Measurements from ENCODE around the gene SCARB2.

DNA sequence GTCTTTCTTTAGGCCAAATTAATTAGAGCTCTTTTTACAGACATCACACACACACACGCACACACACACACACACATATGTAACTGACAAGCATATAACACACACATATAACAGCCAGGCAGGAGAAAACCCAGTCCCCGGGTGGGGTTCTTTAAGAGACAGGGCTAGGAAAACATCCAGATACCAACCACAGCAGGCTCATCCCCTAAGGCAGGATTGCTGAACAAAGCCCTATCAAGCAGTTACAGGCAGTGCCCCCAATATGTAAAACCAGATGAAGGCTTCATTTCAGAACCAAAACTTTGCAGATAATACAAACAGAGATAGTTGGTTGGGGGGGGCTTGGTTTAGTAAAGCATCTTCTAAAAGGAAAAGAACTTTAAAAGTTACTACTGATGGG is 19.9 kb upstream of the SCARB2 start:
- TF ChIP-seq, protein P1, sequence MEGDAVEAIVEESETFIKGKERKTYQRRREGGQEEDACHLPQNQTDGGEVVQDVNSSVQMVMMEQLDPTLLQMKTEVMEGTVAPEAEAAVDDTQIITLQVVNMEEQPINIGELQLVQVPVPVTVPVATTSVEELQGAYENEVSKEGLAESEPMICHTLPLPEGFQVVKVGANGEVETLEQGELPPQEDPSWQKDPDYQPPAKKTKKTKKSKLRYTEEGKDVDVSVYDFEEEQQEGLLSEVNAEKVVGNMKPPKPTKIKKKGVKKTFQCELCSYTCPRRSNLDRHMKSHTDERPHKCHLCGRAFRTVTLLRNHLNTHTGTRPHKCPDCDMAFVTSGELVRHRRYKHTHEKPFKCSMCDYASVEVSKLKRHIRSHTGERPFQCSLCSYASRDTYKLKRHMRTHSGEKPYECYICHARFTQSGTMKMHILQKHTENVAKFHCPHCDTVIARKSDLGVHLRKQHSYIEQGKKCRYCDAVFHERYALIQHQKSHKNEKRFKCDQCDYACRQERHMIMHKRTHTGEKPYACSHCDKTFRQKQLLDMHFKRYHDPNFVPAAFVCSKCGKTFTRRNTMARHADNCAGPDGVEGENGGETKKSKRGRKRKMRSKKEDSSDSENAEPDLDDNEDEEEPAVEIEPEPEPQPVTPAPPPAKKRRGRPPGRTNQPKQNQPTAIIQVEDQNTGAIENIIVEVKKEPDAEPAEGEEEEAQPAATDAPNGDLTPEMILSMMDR (IDR thresholded peaks at IDR 0.05; ENCODE audit: insufficient read depth, low read depth, low read length) = no peak
- no peak for TF ChIP-seq EZH2 (IDR thresholded peaks at IDR 0.05; ENCODE audit: insufficient read depth, low read length)
